ENCODE measurements around the gene CT47B1. TPM values are rescaled to one million over a fixed set of nuclear protein-coding genes. Genes with fewer than 3 reads are reported as not detected.

Gene CT47B1

GRCh38 chrX:120825146-120825545 is 50.5 kb downstream of the CT47B1 start:
- Histone ChIP-seq H3K56ac (ENCODE audit: low read length) (no peak overlapping the region), H3K4me1 (ENCODE audit: control insufficient read depth, low read depth, low read length) (no peaks in the 10 kb centered on the region)

GRCh38 chrX:120824021-120824420 is 51.6 kb downstream of the CT47B1 start:
- H2BK5ac ChIP-seq (ENCODE audit: low read length) = no peak overlapping the region
- no peaks in the 10 kb centered on the region for H3K27me3 ChIP-seq (ENCODE audit: insufficient read depth, low read length, poor library complexity)
- H2AK5ac ChIP-seq (ENCODE audit: low read length) = no peak overlapping the region
- no peak overlapping the region for H4K8ac ChIP-seq (ENCODE audit: low read depth, low read length)
- no peak overlapping the region for H3K4me3 ChIP-seq (ENCODE audit: low read length)
- no peak overlapping the region for H4K5ac ChIP-seq (ENCODE audit: low read length)
- H3K23ac ChIP-seq (ENCODE audit: low read length) = no peak overlapping the region
- no peak overlapping the region for H2BK15ac ChIP-seq (replicated peaks; ENCODE audit: low read depth)
- H3K4me2 ChIP-seq (ENCODE audit: low read length) = no peak overlapping the region
- H3K4me1 ChIP-seq (ENCODE audit: control insufficient read depth, low read depth, low read length) = no peaks in the 10 kb centered on the region
- H3K27ac ChIP-seq (ENCODE audit: low read depth, low read length) = no peak overlapping the region
- no peaks in the 10 kb centered on the region for H3K36me3 ChIP-seq (ENCODE audit: control insufficient read depth, insufficient read depth, low read length)
- no CpG with 5 or more reads among the region's 1 CpG for WGBS (ENCODE audit: extremely low coverage, insufficient coverage, low lambda C conversion rate)
- no peaks in the 10 kb centered on the region for H3K79me2 ChIP-seq (ENCODE audit: control insufficient read depth, insufficient read depth, low read length)
- no peak overlapping the region for H3K56ac ChIP-seq (ENCODE audit: low read length)
- H3K79me1 ChIP-seq (ENCODE audit: low read length) = no peaks in the 10 kb centered on the region
- no peak for DNase-seq
- H3K4ac ChIP-seq (ENCODE audit: low read depth, low read length) = no peak overlapping the region
- H2BK120ac ChIP-seq (ENCODE audit: low read depth, low read length) = no peak overlapping the region
- H3K9ac ChIP-seq (ENCODE audit: low read length) = no peak overlapping the region
- no peak overlapping the region for H3K18ac ChIP-seq (ENCODE audit: low read length)

More at GRCh38 chrX:120825146-120825545, 50.5 kb downstream of the CT47B1 start:
- H3K36me3 ChIP-seq (ENCODE audit: control insufficient read depth, insufficient read depth, low read length) = no peaks in the 10 kb centered on the region
- no peak overlapping the region for H3K4me3 ChIP-seq (ENCODE audit: low read length)
- H3K27ac ChIP-seq (ENCODE audit: low read depth, low read length) = no peak overlapping the region
- no peak overlapping the region for H3K18ac ChIP-seq (ENCODE audit: low read length)
- no peak overlapping the region for H2BK5ac ChIP-seq (ENCODE audit: low read length)
- no peak overlapping the region for H3K9ac ChIP-seq (ENCODE audit: low read length)
- H3K27me3 ChIP-seq (ENCODE audit: insufficient read depth, low read length, poor library complexity) = no peaks in the 10 kb centered on the region
- H2BK15ac ChIP-seq (replicated peaks; ENCODE audit: low read depth) = no peak overlapping the region
- no peak overlapping the region for H3K4ac ChIP-seq (ENCODE audit: low read depth, low read length)
- H3K79me2 ChIP-seq (ENCODE audit: control insufficient read depth, insufficient read depth, low read length) = no peaks in the 10 kb centered on the region
- no peaks in the 10 kb centered on the region for H3K79me1 ChIP-seq (ENCODE audit: low read length)
- no peak for DNase-seq
- H3K4me2 ChIP-seq (ENCODE audit: low read length) = no peak overlapping the region
- H3K23ac ChIP-seq (ENCODE audit: low read length) = no peak overlapping the region
- H4K8ac ChIP-seq (ENCODE audit: low read depth, low read length) = no peak overlapping the region
- no peak overlapping the region for H2AK5ac ChIP-seq (ENCODE audit: low read length)
- H2BK120ac ChIP-seq (ENCODE audit: low read depth, low read length) = no peak overlapping the region
- no peak overlapping the region for H4K5ac ChIP-seq (ENCODE audit: low read length)
- no CpG with 5 or more reads among the region's 2 CpGs for WGBS (ENCODE audit: extremely low coverage, insufficient coverage, low lambda C conversion rate)

GRCh38 chrX:120823556-120823955 is 52.1 kb downstream of the CT47B1 start:
- DNase-seq = no peak
- H2BK5ac ChIP-seq (ENCODE audit: low read length) = no peak overlapping the region
- H3K4ac ChIP-seq (ENCODE audit: low read depth, low read length) = no peak overlapping the region
- H3K23ac ChIP-seq (ENCODE audit: low read length) = no peak overlapping the region
- H3K79me2 ChIP-seq (ENCODE audit: control insufficient read depth, insufficient read depth, low read length) = no peaks in the 10 kb centered on the region
- H2BK15ac ChIP-seq (replicated peaks; ENCODE audit: low read depth) = no peak overlapping the region
- H4K5ac ChIP-seq (ENCODE audit: low read length) = no peak overlapping the region
- no peak overlapping the region for H3K56ac ChIP-seq (ENCODE audit: low read length)
- no peak overlapping the region for H2AK5ac ChIP-seq (ENCODE audit: low read length)
- no peak overlapping the region for H3K4me2 ChIP-seq (ENCODE audit: low read length)
- no peaks in the 10 kb centered on the region for H3K4me1 ChIP-seq (ENCODE audit: control insufficient read depth, low read depth, low read length)
- H3K18ac ChIP-seq (ENCODE audit: low read length) = no peak overlapping the region
- no peak overlapping the region for H3K4me3 ChIP-seq (ENCODE audit: low read length)
- H3K79me1 ChIP-seq (ENCODE audit: low read length) = no peaks in the 10 kb centered on the region
- no peak overlapping the region for H3K9ac ChIP-seq (ENCODE audit: low read length)
- H4K8ac ChIP-seq (ENCODE audit: low read depth, low read length) = no peak overlapping the region
- H3K27me3 ChIP-seq (ENCODE audit: insufficient read depth, low read length, poor library complexity) = no peaks in the 10 kb centered on the region
- no peak overlapping the region for H2BK120ac ChIP-seq (ENCODE audit: low read depth, low read length)
- H3K27ac ChIP-seq (ENCODE audit: low read depth, low read length) = no peak overlapping the region
- H3K36me3 ChIP-seq (ENCODE audit: control insufficient read depth, insufficient read depth, low read length) = no peaks in the 10 kb centered on the region

Small RNA genes lying within 50 kb of the gene (small RNA-seq; reads per million reads assigned to genes)
- gene AC008162.1 (ENCODE audit: insufficient read depth) = not detected
